SIG-M5 treated with dmso at 0.1 percent for 504 hours (cell line): ENCODE measurements around the gene BTG2.
A peak's percentile ranks its signal among the peaks of the same experiment; 100 is the strongest.

ENCODE experiments used
- DNase-seq: peaks from one replicate; lab custom pipeline; 2025; ENCODE audit not compliant: unreplicated experiment; lab: John Stamatoyannopoulos, UW

BTG2 gene

DNA sequence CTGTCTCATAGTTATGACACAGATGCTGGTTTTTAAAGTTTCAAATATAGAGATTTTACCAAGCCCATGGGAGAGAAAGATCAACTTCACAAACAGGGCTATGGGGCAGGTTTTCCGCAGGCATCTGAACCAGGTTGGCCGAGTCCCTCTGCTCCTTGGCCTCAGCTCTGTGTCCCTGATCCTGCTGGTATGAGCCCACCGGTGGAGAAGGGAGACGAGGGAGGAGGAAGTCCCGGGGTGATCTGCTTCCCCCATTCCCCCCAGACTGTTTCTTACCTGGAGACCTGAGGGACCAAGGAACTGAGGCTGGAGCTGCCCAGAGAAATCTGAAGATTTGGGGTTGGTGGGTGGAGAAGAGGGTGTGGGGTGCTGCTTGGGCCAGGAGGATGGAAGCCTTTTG lies 28.9 kb upstream of the BTG2 start:
- DNase-seq: no peak

- DNase-seq: no peak
Observed at GRCh38 chr1:203276916-203277545, 28.3 kb upstream of the BTG2 start.

GRCh38 chr1:203278082-203278884 lies 27.0 kb upstream of the BTG2 start:
- DNase-seq: peak; percentile 42

DNA sequence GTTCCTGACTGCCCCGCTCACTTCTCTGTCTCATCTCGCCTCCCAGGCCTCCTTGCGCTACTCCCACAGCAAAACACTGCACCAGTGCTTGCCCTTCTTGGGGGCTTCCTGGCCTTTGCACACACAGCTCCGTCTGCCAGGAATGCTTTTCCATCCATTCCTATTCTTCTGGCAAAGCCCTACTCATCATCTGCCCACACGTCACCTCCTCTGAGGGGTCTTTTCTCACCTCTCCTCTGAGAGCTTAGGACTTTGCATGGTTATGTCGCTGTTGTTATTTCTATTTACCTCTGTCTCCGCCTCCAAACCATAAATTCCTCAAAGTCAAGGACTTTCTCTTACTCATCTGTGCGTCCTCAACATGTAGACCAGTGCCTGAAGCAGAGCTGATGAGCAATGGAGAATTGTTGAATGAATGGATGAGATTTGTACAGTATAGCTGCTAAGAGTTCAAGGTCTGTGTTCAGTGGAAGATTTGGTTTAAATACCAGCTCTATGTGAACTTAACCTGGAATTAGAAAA lies 26.4 kb upstream of the BTG2 start:
- no peak for DNase-seq

GRCh38 chr1:203280061-203280460 lies 25.3 kb upstream of the BTG2 start:
- DNase-seq: no peak

- peak; percentile 49 for DNase-seq
Observed at GRCh38 chr1:203281033-203281432, 24.3 kb upstream of the BTG2 start.

GRCh38 chr1:203281851-203282661 lies 23.3 kb upstream of the BTG2 start:
- no peak for DNase-seq

- DNase-seq: no peak
Observed at GRCh38 chr1:203282720-203283542, 22.4 kb upstream of the BTG2 start.

DNA sequence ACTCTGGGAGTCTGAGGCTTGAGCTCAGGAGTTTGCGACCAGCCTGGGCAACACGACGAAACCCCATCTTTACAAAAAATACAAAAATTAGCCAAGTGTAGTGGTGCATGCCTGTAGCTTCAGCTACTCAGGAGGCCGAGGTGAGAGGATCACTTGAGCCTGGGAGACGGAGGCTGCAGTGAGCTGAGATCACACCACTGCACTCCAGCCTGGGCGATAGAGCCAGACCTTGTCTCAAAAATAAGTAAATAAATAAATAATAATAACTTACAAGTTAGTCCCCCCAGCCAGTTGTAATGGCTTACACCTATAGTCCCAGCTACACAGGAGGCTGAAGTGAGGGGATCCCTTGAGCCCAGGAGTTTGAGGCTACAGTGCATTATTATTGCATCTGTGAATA lies 21.7 kb upstream of the BTG2 start:
- DNase-seq: no peak

GRCh38 chr1:203284411-203285123 lies 20.8 kb upstream of the BTG2 start:
- no peak for DNase-seq

- peak; percentile 25 for DNase-seq
Observed at GRCh38 chr1:203286161-203286984, 18.9 kb upstream of the BTG2 start.

- DNase-seq: peak; percentile 99
Observed at GRCh38 chr1:203287109-203287893, 18.0 kb upstream of the BTG2 start.

DNA sequence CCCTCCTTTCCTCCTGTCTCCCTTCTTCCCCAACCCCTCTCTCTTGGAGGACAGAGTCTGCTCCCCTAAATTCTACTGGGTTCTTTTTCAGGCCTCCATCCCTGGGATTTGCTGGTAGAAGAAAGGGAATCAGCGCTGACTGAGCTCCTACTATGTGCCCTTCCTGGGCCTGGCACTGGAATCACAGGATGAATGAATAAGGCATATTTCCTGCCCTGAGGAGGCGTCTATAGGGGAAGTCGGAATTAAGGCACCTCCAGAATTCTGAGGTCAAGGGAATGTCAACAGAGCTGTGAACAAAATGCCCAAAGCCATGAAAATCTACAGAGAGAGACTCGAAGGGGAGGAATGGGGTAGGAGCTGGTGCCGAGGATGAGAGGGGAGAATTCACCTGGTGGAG lies 17.4 kb upstream of the BTG2 start:
- no peak for DNase-seq

DNA sequence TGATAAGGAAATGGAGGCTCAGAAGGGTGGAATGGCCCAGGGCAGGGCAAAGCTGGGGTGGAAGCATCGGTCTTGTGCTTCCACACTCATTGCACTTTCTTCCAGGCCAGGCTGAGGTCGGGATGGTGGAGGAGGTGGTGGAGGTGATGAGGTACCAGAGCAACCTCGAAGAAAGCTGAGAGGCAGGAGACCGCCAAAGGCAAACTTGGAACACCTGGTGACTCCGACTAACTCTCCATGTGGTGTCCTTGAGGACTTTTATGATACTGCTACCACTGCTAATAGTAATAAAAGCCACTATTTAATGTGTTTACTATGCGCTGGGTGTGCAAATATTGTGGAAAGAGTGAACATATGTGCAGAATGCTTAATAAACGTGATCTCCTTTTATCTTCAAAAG lies 16.9 kb upstream of the BTG2 start:
- DNase-seq: no peak

GRCh38 chr1:203289281-203289981 lies 15.9 kb upstream of the BTG2 start:
- peak; percentile 98 for DNase-seq

DNA sequence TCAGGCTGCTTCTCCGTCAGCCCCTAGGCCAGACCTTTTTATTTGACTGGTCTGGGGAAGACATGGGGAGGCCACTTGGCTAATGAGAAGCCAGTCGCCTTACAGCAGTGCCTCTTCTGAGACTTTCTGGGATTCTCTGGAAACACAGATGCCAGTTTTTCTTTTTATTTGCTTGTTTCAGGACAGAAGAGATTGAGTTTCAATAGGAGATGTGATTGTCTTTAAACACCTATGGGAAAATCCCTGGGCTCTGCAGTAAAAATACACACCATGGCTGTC lies 15.4 kb upstream of the BTG2 start:
- no peak for DNase-seq

DNA sequence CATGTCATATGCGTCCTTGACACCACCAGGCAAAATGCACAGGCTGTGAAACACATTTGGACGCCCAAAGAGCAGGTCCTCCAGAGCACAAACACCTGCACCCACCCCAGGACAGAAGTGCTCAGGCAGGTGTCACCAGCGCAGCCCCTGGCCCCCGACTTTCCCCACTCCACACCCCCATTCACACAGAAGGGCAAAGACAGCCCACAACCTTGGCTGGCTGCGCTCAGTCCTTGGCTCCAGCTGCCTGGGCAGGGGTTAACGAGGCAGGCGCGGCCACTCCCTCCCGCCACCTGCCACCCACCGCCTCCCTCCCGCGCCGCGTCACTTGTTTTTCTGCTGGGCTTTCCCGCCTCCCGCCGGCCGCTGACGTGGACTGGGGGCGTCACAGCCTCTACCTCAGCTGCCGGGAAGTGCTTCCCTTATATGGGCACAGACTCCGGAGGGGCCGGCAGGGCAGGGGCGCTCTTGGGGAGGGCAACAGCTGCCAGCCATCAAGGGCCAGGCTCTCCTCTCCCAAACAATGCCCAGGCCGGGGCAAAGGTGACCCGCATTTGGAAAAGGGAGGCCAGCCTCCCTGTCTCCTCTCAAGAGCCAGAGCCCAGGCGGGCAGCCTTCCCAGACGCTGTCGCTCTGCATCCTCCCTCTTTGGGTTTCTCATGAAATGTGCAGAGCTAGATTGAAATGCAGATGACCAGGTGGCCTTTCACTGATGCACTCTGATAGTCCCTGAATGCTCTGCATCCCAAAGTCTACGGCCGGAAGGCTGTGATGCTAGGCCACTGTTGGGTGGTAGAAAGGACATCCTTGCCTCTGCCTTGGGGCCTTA lies 14.8 kb upstream of the BTG2 start:
- peak; percentile 72 for DNase-seq
